DMS153 (cell line): ENCODE data around the gene UACA.

Experiments
- DNase-seq: peaks from one replicate; lab custom pipeline; 2025; lab: John Stamatoyannopoulos, UW

Gene UACA

GRCh38 chr15:70712271-70712670 lies 51.1 kb downstream of the UACA start:
- DNase-seq = no peak

GRCh38 chr15:70710714-70711113 lies 52.6 kb downstream of the UACA start:
- no peak for DNase-seq

- no peak for DNase-seq
These were observed 54.5 kb downstream of the UACA start for GRCh38 chr15:70708839-70709238.

GRCh38 chr15:70707686-70708300 lies 55.6 kb downstream of the UACA start:
- DNase-seq = no peak

GRCh38 chr15:70704731-70705130 lies 58.6 kb downstream of the UACA start:
- no peak for DNase-seq

GRCh38 chr15:70704166-70704565 lies 59.2 kb downstream of the UACA start:
- DNase-seq = peak; percentile 5

- DNase-seq = no peak
These were observed 60.1 kb downstream of the UACA start for GRCh38 chr15:70703096-70703878.

- no peak for DNase-seq
These were observed 60.8 kb downstream of the UACA start for GRCh38 chr15:70702584-70702983.

- DNase-seq = no peak
These were observed 61.3 kb downstream of the UACA start for GRCh38 chr15:70701891-70702568.

- DNase-seq = no peak
These were observed 62.2 kb downstream of the UACA start for GRCh38 chr15:70701171-70701570.

- no peak for DNase-seq
These were observed 63.5 kb downstream of the UACA start for GRCh38 chr15:70699890-70700289.

- no peak for DNase-seq
These were observed 64.4 kb downstream of the UACA start for GRCh38 chr15:70698836-70699390.

- no peak for DNase-seq
These were observed 64.9 kb downstream of the UACA start for GRCh38 chr15:70698426-70698825.

GRCh38 chr15:70690491-70691276 lies 72.7 kb downstream of the UACA start:
- no peak for DNase-seq

- no peak for DNase-seq
These were observed 73.3 kb downstream of the UACA start for GRCh38 chr15:70690021-70690420.

- no peak for DNase-seq
These were observed 75.9 kb downstream of the UACA start for GRCh38 chr15:70687482-70687881.

- no peak for DNase-seq
These were observed 82.5 kb downstream of the UACA start for GRCh38 chr15:70680817-70681216.

- DNase-seq = no peak
These were observed 83.5 kb downstream of the UACA start for GRCh38 chr15:70679919-70680231.

GRCh38 chr15:70672081-70672480 lies 91.3 kb downstream of the UACA start:
- DNase-seq = no peak

GRCh38 chr15:70670680-70671079 lies 92.7 kb downstream of the UACA start:
- no peak for DNase-seq

GRCh38 chr15:70669966-70670658 lies 93.2 kb downstream of the UACA start:
- no peak for DNase-seq
